ENCODE data around the gene OSBPL10.
A peak's percentile ranks its signal among the peaks of the same experiment; 100 is the strongest.
"Not testable (repeated sequence)": the region's sequence is repeated elsewhere in the genome, so short reads cannot be mapped to it uniquely, and the experiment has no call there.

Gene OSBPL10

DNA sequence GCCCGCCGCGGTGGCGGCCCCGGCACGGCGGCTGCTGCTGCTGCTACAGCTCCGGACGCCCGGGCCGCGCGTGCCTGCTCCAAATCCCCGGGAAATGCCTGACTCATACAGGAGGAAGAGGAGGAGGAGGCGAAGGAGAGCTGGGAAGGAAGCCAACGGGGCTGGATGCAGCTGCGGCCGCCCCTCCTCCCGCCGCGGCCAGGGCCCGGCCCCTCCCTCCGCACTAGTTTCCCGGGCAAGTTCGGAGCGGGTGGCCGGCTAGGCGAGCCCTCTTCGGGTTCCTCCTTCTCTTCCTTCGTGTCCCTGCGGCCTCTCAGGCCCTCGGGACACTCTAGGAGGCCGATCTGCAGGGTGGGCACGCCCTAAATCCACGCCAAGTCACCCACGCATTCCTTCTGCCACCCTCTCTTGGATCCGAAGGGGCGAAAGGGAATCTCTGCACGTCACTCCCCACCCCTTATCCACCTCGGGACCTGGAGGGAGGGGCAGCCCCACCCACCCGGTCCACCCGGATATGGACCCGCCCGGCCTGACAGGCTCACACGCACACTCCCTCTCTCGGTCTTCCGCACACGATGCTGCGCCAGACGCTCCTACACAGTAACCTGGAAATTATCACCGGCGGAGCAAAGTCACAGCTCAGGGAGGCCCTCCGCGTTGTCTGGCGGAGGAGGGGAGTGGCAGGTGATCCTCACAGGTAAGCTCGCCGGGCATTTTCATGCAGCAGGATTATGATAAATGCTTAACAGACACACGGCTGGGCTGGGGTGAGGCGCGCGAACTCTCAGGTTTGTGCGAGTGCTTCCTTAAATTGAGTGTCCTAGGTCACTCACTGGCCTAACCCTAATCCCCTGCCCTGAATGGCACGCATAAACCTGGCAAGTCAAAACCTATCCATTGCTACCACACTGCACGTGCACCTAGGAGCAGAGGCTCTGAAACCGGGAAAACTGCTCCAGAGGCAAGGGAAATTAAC is at the start of gene OSBPL10, which contains the start of gene ZNF860:
OSBPL10 (minus strand) TSS at position 57 of the 976 bp plus-strand sequence. CDS start 83 bp downstream, outside the sequence.
ZNF860 (plus strand) TSS at position 545 of the 976 bp plus-strand sequence. CDS start 7,330 bp downstream, outside the sequence.
- peak; percentile 73 for DNase-seq

- DNase-seq = no peak
These were observed 45.5 kb upstream of the OSBPL10 start for GRCh38 chr3:32026593-32026992.

- no peak for DNase-seq
These were observed 41.9 kb upstream of the OSBPL10 start for GRCh38 chr3:32022947-32023346.

DNA sequence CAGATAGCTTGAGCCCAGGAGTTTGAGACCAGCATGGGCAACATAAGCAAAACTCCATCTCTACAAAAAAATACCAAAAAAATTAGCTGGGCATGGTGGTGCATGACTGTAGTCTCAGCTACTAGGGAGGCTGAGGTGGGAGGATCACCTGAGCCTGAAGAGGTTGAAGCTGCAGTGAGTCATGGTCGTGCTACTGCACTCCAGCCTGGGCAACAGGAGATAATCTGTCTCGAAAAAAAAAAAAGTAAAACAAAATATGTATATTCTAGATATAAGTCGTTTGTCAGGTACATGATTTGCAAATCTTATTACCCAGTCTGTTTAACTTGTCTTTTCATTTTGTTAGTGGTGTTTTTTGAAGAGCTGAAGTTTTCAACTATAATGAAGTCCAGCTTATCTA is 40.7 kb upstream of the OSBPL10 start:
- DNase-seq = no peak

GRCh38 chr3:32021155-32021554 is 40.1 kb upstream of the OSBPL10 start:
- no peak for DNase-seq

DNA sequence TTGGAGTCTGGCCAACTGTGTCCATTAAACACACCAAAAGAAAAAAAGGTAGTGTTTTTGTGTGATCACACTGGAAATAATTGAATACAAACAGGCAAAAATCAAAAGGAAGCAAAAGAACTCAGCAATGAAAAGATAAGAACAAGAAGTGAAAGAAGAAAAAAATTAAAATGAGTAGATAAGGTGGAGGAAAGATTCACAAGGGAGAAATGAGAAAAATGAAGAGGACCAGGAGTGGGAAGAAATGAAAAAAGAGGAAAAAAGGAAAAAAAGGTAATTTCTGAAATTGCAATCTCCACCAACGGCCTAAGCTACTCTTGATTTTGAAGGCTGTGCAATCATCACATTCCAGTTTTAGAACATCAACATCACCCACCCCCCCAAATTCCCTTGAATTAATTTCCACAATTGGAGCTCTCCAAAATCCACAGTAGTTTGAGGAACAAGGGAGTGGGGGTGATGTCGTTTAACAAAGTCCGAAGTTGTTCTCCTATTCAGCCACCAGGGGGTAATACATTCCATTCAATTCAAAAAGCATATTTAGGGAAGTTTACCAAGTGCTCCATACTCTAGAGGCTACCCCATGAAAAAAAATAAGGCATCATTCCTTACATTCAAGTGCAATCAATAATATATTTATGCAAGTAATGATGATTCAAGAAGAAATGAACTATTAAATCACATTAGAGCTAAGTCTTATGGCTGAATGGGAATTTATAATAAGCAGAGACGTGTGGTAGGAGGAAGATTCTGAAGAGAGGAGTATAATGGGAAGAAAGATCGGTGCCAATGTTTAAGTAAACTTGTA is 37.9 kb upstream of the OSBPL10 start:
- DNase-seq = no peak

DNA sequence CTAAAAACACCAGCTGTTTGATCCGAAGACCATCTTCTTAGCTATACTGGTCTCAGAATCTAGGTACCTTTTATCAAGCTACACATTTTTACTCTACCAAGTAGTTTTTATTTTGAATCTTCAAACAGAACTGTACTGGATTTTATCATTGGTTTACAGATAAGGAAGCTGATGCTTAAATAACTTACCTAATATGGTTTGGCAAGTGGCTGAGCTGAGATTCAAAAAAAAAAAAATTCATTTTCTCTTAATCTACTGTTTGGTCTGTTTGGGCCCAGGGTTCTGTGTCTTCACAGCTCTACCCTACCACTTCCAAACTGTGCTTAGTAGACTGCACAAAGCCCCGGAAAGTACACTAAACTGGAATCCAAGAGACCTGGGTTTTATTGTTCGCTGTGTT is 36.2 kb upstream of the OSBPL10 start:
- DNase-seq = no peak

DNA sequence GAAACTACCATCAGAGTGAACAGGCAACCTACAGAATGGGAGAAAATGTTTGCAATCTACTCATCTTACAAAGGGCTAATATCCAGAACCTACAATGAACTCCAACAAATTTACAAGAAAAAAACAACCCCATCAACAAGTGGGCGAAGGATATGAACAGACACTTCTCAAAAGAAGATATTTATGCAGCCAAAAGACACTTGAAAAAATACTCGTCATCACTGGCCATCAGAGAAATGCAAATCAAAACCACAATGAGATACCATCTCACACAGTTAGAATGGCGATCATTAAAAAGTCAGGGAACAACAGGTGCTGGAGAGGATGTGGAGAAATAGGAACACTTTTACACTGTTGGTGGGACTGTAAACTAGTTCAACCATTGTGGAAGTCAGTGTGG is 34.6 kb upstream of the OSBPL10 start:
- not testable (repeated sequence) for DNase-seq

- not testable (repeated sequence) for DNase-seq
These were observed 29.6 kb upstream of the OSBPL10 start for GRCh38 chr3:32010699-32011098.

- DNase-seq = no peak
These were observed 28.9 kb upstream of the OSBPL10 start for GRCh38 chr3:32009957-32010356.

- DNase-seq = no peak
These were observed 28.0 kb upstream of the OSBPL10 start for GRCh38 chr3:32009101-32009500.

DNA sequence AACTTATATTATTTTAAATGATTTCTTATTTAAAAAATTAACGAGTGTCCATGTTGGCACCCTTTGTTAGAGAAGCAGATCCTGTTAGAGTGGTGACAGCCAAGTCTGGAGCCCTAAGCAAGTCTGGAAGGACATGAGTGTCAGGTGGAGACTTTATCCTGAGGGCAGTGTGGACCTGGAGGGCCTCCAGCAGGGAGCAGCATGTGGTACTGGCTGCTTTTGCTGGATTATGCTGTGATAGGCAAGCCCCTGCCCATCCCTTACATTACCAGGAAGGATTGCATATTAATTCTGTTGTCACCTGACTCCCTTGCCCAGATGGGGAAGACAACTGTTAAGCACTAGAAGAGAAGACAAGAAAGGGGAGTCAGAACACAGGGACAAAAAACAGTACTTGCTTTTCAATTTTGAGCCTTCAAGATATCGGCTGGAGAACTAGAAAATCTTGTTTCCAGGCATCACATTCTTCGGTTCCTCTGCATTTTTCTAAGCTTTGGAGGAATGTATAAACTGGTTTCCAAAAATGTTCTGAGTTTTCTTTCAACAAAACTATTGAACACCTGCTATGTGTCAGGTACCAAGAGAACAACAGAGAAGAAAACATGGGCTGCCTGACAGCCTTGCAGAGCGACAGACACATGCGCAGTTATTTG is 23.2 kb upstream of the OSBPL10 start:
- no peak for DNase-seq

- no peak for DNase-seq
These were observed 22.3 kb upstream of the OSBPL10 start for GRCh38 chr3:32003380-32003779.

DNA sequence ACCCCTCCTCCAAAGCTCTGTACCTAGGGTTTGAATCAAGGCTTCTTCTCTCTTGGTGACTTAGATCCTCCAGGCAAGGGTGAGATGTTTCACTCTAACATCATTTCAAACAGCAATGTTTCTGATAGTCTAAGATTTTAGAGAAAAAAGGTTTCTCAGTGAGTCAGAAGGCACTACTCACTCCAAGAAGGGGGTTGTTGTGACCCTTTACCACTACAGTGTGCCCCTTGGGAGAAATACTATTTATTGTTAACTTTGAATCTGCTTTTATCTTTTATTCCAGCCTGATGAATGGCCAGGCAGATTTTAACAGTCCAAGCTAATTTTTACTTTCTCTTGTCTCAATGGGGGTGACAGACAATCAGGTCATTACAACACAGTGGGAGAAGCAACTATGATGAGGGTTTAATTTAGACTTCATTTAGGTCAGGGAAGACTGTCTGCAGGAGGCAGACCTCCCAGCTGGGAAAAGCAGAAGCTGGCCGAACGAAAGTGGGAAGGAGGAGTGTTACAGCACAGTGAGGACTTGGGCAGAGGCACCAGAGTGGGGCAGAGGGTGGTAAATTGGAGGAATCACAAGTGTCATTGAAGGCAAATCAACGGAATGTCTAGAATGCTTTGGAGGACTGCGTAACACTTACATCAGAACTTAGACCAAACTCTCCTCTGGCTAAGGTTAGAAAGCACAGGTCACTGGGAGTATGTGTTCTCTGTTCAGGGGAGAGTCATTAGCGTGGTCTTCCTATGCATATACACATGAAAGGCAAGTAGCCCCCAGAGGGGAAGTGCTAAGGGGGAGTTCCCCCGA is 21.7 kb upstream of the OSBPL10 start:
- peak; percentile 23 for DNase-seq

- no peak for DNase-seq
These were observed 19.8 kb upstream of the OSBPL10 start for GRCh38 chr3:32000877-32001276.

- DNase-seq = no peak
These were observed 18.9 kb upstream of the OSBPL10 start for GRCh38 chr3:31999907-32000439.

DNA sequence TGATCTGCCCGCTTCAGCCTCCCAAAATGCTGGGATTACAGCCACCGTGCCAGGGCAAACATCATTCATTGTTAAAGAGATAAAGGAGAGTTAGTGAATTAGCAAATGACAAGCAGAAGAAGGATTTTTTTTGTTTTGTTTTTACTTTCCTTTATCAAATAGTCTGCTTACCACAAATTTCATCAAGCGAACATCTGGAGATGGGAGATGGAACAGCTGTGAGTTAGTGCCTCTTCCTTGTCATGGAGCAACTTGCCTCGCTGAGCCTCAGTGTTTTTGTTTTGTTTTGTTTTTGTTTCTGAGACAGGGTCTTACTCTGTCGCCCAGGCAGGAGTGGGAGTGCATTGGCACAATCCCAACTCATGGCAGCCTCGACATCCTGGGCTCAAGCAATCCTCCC is 16.4 kb upstream of the OSBPL10 start:
- DNase-seq = no peak

DNA sequence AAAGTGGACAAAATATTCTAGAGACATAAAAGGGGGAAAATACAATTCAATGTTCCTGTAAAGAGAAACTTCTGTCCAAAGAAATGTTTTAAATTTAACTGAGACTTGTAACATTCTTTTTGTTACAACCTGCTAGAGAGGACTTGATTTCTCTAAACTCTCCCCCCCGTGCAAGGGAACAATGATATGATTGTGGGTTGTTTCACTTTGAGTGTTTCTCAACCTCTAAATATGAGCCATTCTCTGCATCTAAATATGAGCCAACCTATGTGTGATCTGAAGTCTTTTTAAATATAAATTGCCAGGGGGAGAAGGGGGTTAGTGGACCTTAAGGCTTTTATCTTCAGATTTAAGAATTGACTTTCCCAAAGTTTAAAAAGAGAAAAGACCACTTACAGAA is 15.1 kb upstream of the OSBPL10 start:
- DNase-seq = no peak

GRCh38 chr3:31995026-31995425 is 14.0 kb upstream of the OSBPL10 start:
- not testable (repeated sequence) for DNase-seq

- no peak for DNase-seq
These were observed 12.8 kb upstream of the OSBPL10 start for GRCh38 chr3:31993843-31994242.

DNA sequence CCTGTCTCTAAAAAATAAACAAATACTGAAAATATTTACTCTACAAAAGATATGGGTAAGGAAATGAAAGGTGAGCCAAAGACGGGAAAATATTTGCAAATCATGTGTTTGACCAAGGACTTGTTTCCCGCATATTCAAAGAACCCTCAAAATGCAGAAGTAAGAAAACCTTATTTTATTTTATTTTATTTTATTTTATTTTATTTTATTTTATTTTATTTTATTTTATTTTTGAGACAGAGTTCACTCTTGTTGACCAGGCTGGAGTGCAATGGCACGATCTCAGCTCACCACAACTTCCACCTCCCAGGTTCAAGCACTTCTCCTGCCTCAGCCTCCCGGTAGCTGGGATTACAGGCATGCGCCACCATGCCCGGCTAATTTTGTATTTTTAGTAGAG is 11.9 kb upstream of the OSBPL10 start:
- not testable (repeated sequence) for DNase-seq

DNA sequence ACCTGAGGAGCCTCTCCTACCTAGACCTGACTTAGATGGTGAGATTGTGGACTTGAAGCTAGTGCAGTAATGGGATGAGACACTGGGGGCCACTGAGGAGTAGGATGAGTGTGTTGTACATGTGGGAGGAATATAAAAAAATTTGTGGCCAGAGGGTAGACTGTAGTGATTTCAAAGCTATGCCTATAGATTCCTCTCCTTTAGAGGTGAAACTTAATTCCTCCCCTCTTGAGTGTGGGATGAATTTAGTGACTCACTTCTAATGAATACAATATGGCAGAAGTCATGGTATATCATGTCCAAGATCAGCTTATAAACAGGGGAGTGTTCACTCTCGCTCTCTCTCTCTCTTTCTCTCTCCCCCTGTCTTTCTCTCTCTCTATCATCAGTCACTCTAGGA is 7.2 kb upstream of the OSBPL10 start:
- DNase-seq = no peak
